HG02642 (cell line): Measurements from ENCODE around the gene CELSR3.

Experiments used
- ATAC-seq: cut with Tn5 transposase; IDR thresholded peaks from one replicate; pipeline ENCODE4 v1.9.1; 2021; ENCODE audit warnings: mild to moderate bottlenecking; ENCODE audit not compliant: unreplicated experiment, poor library complexity

Gene CELSR3

DNA sequence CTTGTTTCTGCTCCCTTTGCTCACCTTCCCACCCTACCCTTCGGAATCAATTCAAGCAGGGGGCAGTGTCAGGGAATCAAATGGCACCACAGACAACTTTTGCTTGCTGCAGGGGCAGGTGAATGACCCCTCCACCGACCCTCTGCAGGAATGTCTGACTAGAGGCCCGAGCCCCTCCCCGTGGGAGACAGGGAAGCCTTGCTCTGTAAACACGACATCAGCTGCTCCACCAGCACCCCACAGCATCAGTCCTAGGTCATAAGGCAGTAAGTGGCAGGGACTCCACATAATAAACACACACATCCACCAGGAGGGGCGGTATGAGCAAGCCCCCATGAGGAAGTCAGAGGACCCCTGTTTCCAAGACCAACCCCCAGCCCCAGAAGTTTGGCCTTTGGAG lies 25.4 kb downstream of the CELSR3 start:
- no peak for ATAC-seq

DNA sequence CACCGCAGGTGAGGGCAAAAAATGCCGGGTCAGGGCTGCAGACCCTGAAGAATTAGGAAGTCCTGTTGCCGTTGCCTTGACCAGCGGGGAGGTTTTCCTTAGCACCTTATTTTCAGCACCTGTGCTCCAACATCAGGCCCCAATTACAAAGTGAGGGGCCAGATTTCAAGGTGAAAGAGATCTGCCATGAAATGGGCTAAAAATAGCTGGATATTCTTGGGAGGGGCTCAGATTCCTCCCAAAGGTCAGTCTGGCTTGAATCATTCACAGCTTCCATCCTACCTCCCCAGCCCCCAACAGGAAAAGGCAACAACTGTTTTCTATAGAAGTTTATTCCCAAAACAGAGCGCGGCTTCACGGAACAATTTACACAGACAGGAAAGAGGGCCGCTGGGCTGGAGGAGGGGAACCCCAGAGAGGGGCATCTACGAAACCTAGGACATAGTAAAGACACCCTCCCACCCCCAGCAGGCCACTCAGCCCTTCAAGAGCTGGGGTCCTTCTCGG lies 26.5 kb downstream of the CELSR3 start:
- ATAC-seq = no peak

DNA sequence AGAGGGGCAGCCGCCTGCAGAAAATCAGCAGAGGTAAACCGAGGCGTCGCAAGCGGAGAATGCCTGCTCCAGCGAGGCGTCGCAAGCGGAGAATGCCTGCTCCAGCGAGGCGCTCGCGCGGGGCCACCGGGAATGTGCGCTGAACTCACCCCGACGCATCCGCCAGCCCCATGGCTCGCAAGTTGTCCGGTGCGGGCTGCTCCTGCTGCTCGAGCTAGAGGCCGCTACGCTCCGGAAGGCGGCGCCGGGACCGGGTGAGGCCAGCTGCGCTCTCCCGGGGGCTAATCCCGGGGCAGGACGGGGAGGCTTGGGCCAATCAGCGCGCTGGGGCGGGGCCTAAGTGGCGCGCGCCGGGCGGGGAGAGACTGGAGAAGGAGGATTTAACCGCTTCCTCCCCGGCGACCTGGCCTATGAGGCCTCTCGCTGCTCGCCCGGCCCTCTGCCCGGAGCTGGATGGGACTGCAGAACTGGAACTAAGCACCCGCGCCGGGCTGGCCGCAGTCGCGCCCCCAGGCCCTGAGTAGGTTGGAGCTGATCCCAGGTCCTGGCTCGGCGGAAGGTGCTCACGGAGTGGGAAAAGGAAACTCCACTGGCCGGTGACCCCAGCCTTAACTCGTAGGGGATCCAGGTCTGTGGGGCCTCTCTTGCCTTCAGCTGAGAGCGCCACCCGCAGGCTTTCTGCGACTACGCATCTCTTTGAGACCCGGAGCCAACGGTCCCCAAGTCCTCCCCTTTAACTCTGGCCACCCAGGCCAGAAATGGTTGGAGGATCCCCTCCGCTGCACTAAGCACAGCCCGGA lies 27.3 kb downstream of the CELSR3 start, which contains the start of gene SLC26A6:
TSS of gene SLC26A6 (minus strand) at position 240 of the 800 bp plus-strand sequence. CDS start at position 172, 68 bp downstream.
- ATAC-seq = peak; percentile 92

GRCh38 chr3:48634661-48635221 lies 27.9 kb downstream of the CELSR3 start:
- peak; percentile 23 for ATAC-seq

DNA sequence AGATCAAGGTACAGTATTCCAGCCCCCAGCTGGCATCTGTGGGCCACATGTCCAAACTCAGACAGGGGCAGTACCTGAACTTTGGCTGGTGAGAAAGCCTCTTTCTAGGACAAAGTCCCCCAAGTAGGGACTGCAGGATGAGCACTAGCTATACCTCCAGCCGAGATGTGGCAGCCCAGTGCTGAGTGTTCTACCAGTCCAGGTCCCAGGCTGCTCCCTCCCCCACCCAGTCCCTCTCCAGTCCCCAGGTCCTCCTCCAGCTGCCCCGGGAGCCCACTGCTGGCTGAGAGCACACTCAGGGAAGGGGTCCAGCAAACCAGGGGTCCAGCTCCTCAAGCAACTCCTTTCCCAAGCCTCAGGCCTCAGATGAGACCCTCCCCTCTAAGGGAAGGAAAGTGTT lies 28.9 kb downstream of the CELSR3 start:
- ATAC-seq = no peak

DNA sequence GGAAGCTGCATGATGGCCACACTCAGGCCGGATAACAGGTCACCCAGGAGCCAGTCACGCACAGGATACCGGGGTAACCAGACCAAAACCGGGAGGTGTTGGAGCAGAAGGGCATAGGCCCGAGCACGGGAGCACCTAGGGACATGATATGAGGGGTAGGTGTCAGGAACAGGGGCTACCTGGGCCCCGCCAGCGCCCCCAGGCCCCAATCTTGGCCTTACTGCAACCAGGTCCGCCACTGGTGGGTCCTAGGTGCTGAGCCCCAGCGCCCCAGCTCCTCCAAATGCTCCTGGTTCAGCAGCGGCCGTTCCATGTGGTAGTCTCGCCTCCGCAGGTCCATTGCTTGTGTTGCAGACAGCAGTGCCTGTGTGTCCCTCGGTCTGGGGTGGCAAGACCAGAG lies 29.4 kb downstream of the CELSR3 start:
- ATAC-seq = no peak

DNA sequence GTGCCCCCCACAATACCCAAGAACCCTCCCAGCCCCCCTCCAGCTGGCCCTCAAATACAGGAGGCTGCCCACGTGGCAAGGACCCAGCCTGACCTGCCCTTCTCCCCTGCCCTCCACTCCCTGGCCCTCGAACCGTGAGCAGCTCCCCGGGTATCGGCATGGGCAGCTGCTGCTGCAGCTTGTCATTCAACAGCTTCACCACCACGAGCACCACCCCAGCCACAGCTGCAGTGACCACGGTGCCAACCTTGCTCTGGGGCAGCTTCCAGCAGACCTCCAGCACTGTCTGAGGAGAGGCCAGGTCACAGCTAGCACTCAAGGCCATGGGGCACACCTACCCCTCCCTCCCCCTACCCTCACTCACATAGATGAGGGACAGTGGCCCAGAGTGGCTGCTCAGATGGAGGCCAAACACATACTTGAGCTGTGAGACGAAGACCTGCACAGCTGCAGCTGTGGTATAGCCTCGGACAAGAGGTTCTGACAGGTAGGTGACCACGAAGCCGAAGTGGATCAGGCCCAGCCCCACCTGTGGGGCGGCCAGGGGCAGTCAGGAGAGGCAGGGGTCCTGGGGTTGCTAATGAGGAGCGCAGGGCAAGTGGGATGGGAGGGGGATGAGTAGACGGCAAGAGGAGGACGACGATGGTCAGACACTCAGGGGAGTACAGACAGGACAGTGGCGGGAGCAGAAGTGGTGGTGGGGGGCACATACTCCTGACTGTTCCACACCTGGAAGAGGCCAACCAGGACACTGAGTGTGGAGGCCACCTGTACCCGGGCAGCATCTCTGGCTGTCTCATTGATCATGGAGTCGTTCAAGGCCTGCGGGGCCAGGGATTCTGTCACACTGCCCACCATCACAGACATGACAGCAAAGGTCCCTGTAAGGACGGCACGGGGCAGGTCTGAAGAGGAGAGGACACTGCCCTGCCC lies 30.9 kb downstream of the CELSR3 start:
- ATAC-seq = no peak

GRCh38 chr3:48630833-48631232 lies 31.9 kb downstream of the CELSR3 start:
- ATAC-seq = no peak

DNA sequence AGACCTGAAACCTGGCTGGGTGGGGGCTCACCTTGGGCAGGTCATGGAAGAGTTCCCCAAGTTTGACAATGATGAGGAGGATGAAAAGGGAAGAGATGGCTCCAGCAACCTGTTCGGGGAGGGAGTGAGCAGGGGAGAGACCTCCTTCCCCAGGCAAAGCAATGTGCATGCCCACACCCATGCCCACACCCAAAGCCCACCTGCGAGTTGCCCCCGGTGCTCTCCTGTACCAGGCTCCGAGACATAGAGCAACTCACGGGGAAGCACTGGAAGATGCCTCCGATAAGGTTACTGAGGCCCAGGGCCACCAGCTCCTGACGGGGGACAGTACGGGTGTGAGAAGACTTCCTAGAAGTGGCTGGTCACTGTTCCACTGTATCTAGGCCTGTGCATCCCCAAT lies 32.3 kb downstream of the CELSR3 start:
- no peak for ATAC-seq

- ATAC-seq = no peak
These were observed 32.8 kb downstream of the CELSR3 start for GRCh38 chr3:48629894-48630293.

GRCh38 chr3:48628277-48629017 lies 34.2 kb downstream of the CELSR3 start:
- ATAC-seq = no peak

- ATAC-seq = no peak
These were observed 37.1 kb downstream of the CELSR3 start for GRCh38 chr3:48625600-48625999.

GRCh38 chr3:48624767-48625166 lies 37.9 kb downstream of the CELSR3 start:
- ATAC-seq = no peak

GRCh38 chr3:48623851-48624547 lies 38.7 kb downstream of the CELSR3 start:
- no peak for ATAC-seq

DNA sequence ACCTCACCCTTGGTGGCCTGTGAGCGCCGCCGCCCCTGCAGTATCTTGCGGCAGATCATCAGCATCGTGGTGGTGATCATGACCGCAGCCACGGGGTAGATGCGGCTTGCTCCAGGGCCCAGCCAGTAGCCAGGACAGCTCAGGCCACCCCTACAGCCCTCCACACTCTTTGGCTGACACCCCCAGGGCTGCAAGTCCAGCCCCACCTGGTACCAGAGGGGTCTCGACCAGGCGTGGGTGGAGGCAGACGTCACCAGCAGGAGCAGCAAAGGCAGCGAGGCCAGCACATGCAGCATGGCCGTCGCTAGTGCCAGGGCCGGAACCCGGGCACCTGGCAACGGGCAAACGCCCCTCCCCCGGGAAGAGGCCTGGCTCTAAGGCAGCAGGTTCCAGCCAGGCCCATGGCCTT lies 41.2 kb downstream of the CELSR3 start, which contains the start of gene TMEM89:
TSS of gene TMEM89 (minus strand) at position 309 of the 409 bp plus-strand sequence. CDS start at position 296, 13 bp downstream.
- ATAC-seq = no peak

GRCh38 chr3:48619541-48620524 lies 42.9 kb downstream of the CELSR3 start:
- ATAC-seq = no peak

GRCh38 chr3:48617559-48617958 lies 45.1 kb downstream of the CELSR3 start:
- ATAC-seq = no peak

GRCh38 chr3:48614044-48614443 lies 48.6 kb downstream of the CELSR3 start:
- no peak for ATAC-seq
